Fibroblast of villous mesenchyme (primary cell): Measurements from ENCODE around the gene LMAN2. TPM values are rescaled to one million over a fixed set of nuclear protein-coding genes. Genes with fewer than 3 reads are reported as not detected.
A peak's percentile ranks its signal among the peaks of the same experiment; 100 is the strongest.

ENCODE experiments used
- DNase-seq: peaks from one replicate; pipeline ENCODE4 v3.0.0-alpha.2; 2010; ENCODE audit warnings: low read depth
- H3K4me3 ChIP-seq: 2 replicates; pipeline ENCODE4 v1.5.1; 2011; ENCODE audit warnings: low read depth, mild to moderate bottlenecking, low read length
- total RNA-seq: library from RNA; depleted of rRNA; stranded (reverse); fragments of >200 nt; gene quantifications from 2 replicates; pipeline ENCODE4 v1.2.3, GENCODE V29; 2012
- TF ChIP-seq, protein P1 (sequence below): IDR thresholded peaks from 2 replicates; pipeline ENCODE4 v1.5.1; 2012; ENCODE audit warnings: low read depth, mild to moderate bottlenecking, low read length; ENCODE audit not compliant: insufficient read depth

Gene LMAN2, protein sequence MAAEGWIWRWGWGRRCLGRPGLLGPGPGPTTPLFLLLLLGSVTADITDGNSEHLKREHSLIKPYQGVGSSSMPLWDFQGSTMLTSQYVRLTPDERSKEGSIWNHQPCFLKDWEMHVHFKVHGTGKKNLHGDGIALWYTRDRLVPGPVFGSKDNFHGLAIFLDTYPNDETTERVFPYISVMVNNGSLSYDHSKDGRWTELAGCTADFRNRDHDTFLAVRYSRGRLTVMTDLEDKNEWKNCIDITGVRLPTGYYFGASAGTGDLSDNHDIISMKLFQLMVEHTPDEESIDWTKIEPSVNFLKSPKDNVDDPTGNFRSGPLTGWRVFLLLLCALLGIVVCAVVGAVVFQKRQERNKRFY
- 284 and 355 TPM in 2 replicates for total RNA-seq

DNA sequence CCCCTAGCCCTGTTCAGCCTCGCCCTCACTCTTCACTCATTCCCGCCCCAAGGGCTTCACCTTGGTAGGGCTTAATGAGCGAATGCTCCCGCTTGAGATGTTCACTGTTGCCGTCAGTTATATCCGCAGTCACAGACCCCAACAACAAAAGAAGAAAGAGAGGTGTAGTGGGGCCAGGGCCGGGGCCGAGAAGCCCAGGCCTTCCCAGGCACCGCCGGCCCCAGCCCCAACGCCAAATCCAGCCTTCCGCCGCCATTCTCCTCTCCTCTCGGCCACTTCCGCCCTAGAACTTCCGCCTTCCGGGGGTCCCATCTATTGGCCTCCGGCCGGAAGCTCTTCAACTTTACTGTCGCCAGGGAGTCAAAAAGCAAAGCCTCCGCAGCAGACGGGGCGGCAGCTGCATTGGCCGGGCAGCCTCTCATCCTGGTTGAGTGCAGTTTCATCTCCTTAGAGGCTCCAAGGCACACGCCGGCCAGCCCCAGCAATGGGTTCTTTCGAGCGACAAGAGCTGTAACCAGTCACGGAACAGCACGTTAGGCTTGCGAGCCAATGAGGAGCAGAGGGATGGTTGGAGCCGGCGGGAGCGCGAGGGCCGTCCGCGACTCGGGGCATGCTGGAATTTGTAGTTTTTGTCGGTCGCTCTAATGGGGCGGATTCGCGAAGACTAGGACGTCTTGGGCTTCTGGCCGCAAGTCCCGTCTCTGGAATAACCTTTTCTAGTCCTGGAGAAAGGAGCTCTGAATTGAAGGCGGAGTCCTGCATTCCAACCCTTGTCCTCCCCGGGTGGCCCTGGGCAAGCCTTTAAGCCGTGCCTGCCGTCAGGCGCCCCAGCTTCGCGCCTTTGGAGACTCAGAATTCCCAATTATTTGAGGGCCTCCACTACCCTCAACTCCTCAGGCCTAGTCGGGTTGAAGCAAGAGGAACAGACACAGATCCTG is at the start of gene LMAN2:
Gene LMAN2, minus strand, starts transcription at position 277 of the 938 bp plus-strand sequence. Its CDS starts 21 bp downstream, at position 256.
- H3K4me3 ChIP-seq = peak within 1 kb of the TSS; percentile 93
- TF ChIP-seq, protein P1, sequence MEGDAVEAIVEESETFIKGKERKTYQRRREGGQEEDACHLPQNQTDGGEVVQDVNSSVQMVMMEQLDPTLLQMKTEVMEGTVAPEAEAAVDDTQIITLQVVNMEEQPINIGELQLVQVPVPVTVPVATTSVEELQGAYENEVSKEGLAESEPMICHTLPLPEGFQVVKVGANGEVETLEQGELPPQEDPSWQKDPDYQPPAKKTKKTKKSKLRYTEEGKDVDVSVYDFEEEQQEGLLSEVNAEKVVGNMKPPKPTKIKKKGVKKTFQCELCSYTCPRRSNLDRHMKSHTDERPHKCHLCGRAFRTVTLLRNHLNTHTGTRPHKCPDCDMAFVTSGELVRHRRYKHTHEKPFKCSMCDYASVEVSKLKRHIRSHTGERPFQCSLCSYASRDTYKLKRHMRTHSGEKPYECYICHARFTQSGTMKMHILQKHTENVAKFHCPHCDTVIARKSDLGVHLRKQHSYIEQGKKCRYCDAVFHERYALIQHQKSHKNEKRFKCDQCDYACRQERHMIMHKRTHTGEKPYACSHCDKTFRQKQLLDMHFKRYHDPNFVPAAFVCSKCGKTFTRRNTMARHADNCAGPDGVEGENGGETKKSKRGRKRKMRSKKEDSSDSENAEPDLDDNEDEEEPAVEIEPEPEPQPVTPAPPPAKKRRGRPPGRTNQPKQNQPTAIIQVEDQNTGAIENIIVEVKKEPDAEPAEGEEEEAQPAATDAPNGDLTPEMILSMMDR = no peak
- peak; percentile 96 for DNase-seq

DNA sequence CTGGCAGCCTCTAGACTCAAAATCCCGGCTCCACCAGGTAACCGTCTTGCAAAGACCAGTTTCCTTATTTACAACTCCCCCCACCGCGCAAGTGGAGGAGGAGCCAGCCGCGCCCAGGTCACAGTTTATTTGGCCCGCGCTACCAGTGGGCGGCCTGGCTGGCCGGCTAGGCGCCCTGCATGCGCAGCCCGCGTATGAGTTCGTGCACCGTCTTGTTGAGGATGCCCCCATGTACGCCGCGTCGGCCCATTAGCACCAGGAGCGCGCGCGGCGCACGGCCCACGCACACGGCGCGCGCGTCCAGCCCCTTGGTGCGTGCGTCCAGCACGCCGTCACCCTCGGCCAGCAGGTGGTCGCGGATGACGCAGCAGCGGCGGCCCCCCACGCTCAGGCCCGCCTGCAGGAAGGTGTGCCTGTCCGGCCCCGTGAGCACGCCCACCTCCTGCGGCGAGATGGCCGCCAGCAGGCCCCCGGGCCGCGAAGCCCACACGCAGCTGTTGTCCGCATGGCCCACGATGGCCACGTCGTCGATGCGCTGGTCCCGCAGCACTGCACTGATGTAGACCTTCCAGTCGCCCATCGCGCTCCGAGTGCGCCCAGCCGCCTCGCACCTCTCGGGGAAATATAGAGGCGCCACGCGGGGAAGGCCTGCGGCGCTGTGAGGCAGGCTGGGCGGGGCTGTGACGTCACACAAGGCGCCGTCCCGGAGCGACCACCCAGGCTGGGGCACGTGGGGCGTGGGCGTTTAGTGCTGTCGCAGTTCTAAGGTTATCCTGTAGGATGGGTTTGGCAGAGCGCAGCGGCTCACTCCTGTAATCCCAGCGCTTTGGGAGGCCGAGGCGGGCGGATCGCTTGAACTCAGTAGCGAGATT is 48.8 kb upstream of the LMAN2 start, which contains the start of gene PFN3:
Gene PFN3, minus strand, starts transcription at position 665 of the 872 bp plus-strand sequence. Its CDS starts 85 bp downstream, at position 580.
- peak; percentile 45 for DNase-seq
- TF ChIP-seq, protein P1 = no peak
- H3K4me3 ChIP-seq = no peak within 1 kb of the TSS

DNA sequence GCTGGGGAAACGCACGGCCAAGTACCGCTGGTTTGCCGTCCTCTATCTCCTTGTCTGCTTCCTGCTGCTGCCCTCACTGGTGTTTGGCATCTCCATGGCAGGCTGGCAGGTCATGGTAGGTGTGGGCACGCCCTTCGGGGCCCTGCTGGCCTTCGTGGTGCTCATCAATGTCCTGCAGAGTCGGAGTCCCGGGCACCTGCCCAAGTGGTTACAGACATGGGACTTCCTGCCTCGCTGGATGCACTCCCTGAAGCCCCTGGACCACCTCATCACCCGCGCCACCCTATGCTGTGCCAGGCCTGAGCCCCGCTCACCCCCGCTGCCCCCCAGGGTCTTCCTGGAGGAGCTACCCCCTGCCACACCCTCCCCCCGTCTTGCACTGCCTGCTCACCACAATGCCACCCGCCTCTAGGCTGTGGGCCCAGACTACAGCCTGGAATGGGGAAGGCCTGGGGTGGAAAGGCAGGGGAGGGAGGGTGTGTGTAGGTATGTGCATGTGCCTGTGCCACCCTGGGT is 46.5 kb upstream of the LMAN2 start:
- no peak for DNase-seq
- H3K4me3 ChIP-seq = no peak overlapping the region
- TF ChIP-seq, protein P1 = no peak

DNA sequence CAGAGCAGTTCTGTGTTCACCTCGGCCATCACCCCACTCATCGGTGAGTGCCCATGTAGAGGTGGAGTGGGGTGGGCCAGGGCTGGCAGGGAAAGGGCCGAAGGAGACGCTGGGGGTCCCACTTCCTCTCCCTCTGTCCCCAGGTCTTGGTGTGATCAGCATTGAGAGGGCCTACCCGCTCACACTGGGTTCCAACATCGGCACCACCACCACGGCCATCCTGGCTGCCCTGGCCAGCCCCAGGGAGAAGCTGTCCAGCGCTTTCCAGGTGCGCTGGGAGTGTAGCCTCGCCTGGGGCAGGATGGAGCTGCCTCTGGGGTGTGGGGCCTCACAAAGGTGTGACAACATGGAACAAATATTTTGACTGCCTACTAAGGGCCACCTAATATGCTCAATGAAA is 45.3 kb upstream of the LMAN2 start:
- H3K4me3 ChIP-seq = no peak overlapping the region
- DNase-seq = no peak

DNA sequence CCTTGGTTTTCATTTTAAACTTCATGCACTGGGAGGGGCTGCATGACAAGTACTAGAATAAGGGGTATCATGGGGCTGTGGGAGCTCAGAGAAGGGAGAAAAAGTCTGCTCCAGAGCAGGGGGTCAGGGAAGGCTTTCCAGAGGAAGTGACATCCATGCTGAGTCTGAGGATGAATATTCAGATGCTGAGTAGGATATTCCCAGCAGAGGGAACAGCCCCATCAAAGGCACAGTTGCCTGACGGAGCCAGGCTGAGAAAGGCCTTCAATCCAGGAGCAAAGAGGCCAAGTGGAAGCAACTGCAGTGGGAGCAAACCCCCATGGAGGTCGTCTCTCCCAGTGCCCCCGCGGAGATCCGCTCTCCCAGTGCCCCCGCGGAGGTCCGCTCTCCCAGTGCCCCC is 44.6 kb upstream of the LMAN2 start:
- TF ChIP-seq, protein P1 = no peak
- H3K4me3 ChIP-seq = no peak overlapping the region
- no peak for DNase-seq

More for the DNA sequence above, 45.3 kb upstream of the LMAN2 start:
- TF ChIP-seq, protein P1 = no peak

DNA sequence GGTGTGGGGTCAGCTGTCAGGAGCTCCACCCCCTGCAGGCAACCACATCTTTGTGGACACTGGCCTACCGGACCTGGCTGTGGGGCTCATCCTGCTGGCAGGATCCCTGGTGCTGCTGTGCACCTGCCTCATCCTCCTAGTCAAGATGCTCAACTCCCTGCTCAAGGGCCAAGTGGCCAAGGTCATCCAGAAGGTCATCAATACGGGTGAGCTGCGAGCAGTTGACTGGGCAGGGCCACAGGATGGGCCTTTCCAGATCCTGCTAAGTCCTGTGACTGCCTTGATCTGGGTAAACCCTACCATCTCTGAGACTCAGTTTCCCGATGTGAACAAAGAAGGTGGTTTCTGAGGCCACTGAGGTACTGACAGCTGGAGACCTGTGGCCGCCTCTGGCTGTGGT is 42.5 kb upstream of the LMAN2 start:
- no peak for DNase-seq
- H3K4me3 ChIP-seq = no peak overlapping the region
- TF ChIP-seq, protein P1 = no peak
